HL-60 (cell line): Measurements from ENCODE around the gene VPS37D.
"Not testable (repeated sequence)": the region's sequence is repeated elsewhere in the genome, so short reads cannot be mapped to it uniquely, and the experiment has no call there.

ENCODE experiments used
- DNase-seq, 2 experiments: peaks; one replicate each; pipeline ENCODE4 v3.0.0-alpha.2; 2010 to 2020; ENCODE audit warnings: low read depth in 1 of 2, low spot score in 1 of 2
- H3K27ac ChIP-seq: fragments of 250-450 bp; sonication (Bioruptor Pico); replicated peaks from 2 replicates; pipeline ENCODE4 v1.5.1; 2020; ENCODE audit warnings: mild to moderate bottlenecking, moderate library complexity
- H3K27me3 ChIP-seq: fragments of 250-450 bp; sonication (Bioruptor Pico); 2 replicates; pipeline ENCODE4 v1.5.1; 2021; ENCODE audit warnings: mild to moderate bottlenecking, moderate library complexity; ENCODE audit not compliant: insufficient read depth, poor library complexity, severe bottlenecking
- H3K4me3 ChIP-seq: replicated peaks from 2 replicates; pipeline ENCODE4 v1.5.1; 2011; ENCODE audit warnings: mild to moderate bottlenecking, control low read depth, low read length; ENCODE audit not compliant: insufficient read depth
- CTCF ChIP-seq: IDR thresholded peaks from one replicate; pipeline ENCODE4 v1.5.1; 2011; ENCODE audit warnings: low read length, control low read depth, inconsistent platforms; ENCODE audit not compliant: insufficient read depth
- GABPA ChIP-seq: IDR thresholded peaks from 2 replicates; pipeline ENCODE4 v1.6.1; 2012; ENCODE audit warnings: low read depth
- POLR2AphosphoS5 ChIP-seq: IDR thresholded peaks from 2 replicates; pipeline ENCODE4 v1.6.1; 2012; ENCODE audit warnings: low read depth
- REST ChIP-seq: IDR thresholded peaks from 2 replicates; pipeline ENCODE4 v1.6.1; 2012; ENCODE audit warnings: low read depth; ENCODE audit not compliant: insufficient replicate concordance
- SPI1 ChIP-seq: IDR thresholded peaks from 2 replicates; pipeline ENCODE4 v1.6.1; 2012; ENCODE audit warnings: low read depth, mild to moderate bottlenecking, borderline replicate concordance

The VPS37D gene

GRCh38 chr7:73671857-73672445, 4.3 kb downstream of the VPS37D start:
- H3K27ac ChIP-seq = no peak overlapping the region
- TF ChIP-seq SPI1 = no peak
- TF ChIP-seq CTCF = no peak
- no peak for TF ChIP-seq GABPA
- TF ChIP-seq POLR2AphosphoS5 = no peak
- no peak for TF ChIP-seq REST
- H3K27me3 ChIP-seq = peaks cover 27% of the 10 kb centered on the region

GRCh38 chr7:73674468-73675124, 7.0 kb downstream of the VPS37D start:
- DNase-seq = no peak
- no peak overlapping the region for H3K4me3 ChIP-seq
- TF ChIP-seq REST (no peak), POLR2AphosphoS5 (no peak), GABPA (no peak), SPI1 (no peak), CTCF (no peak)
- peaks cover 11% of the 10 kb centered on the region for H3K27me3 ChIP-seq
- H3K27ac ChIP-seq = no peak overlapping the region

More at GRCh38 chr7:73671857-73672445, 4.3 kb downstream of the VPS37D start:
- H3K4me3 ChIP-seq = no peak overlapping the region
- DNase-seq = no peak

- not testable (repeated sequence) for H3K4me3 ChIP-seq, H3K27ac ChIP-seq, H3K27me3 ChIP-seq, DNase-seq
Measured at GRCh38 chr7:73676062-73676461, 8.4 kb downstream of the VPS37D start.

GRCh38 chr7:73678862-73679261, 11.2 kb downstream of the VPS37D start:
- Histone ChIP-seq H3K27ac (no peak overlapping the region), H3K27me3 (no peaks in the 10 kb centered on the region), H3K4me3 (no peak overlapping the region)
- TF ChIP-seq REST (no peak), POLR2AphosphoS5 (no peak), SPI1 (no peak), GABPA (no peak), CTCF (no peak)
- DNase-seq = no peak
